Transverse colon (tissue), 3 donors: ENCODE results near the gene CCDC141.

Source experiments
- CTCF ChIP-seq, 5 experiments: fragments of 200-600 bp in 3 of 5; fragments of 450-650 bp in 2 of 5; sonication (generic) in 3 of 5; IDR thresholded peaks; 1 replicate in 2 of 5; 2 replicates in 3 of 5; pipeline ENCODE4 v1.5.1; 2016 to 2017; ENCODE audit warnings: antibody characterized with exemption in 5 of 5, inconsistent platforms in 3 of 5, mild to moderate bottlenecking in 2 of 5, moderate library complexity in 1 of 5
- EP300 ChIP-seq: sonication (generic); formaldehyde crosslinking; IDR thresholded peaks from one replicate; pipeline ENCODE4 v1.6.1; 2017; ENCODE audit warnings: antibody characterized with exemption, low read depth

GRCh38 chr2:178924817-178925216 lies 125.1 kb downstream of the CCDC141 start:
- TF ChIP-seq CTCF (IDR thresholded peaks at IDR 0.05) (no peak), EP300 (no peak)
